NCI-H82 (cell line): ENCODE measurements around the gene NUP58.

Experiments used
- DNase-seq: peaks from one replicate; lab custom pipeline; 2025; lab: John Stamatoyannopoulos, UW

The NUP58 gene

GRCh38 chr13:25377244-25377962 is 76.0 kb downstream of the NUP58 start:
- DNase-seq: no peak

- DNase-seq: peak; percentile 41
Observed at GRCh38 chr13:25378528-25378927, 77.1 kb downstream of the NUP58 start.

- DNase-seq: peak; percentile 74
Observed at GRCh38 chr13:25379011-25379410, 77.6 kb downstream of the NUP58 start.

GRCh38 chr13:25380082-25380481 is 78.7 kb downstream of the NUP58 start:
- DNase-seq: no peak

- DNase-seq: no peak
Observed at GRCh38 chr13:25380741-25381324, 79.4 kb downstream of the NUP58 start.

GRCh38 chr13:25384758-25385410 is 83.5 kb downstream of the NUP58 start:
- no peak for DNase-seq

- no peak for DNase-seq
Observed at GRCh38 chr13:25391932-25392331, 90.5 kb downstream of the NUP58 start.
